Measurements from ENCODE around the gene NCAPD3.
A peak's percentile ranks its signal among the peaks of the same experiment; 100 is the strongest.

Gene NCAPD3

GRCh38 chr11:134228625-134229024, 4.9 kb upstream of the NCAPD3 start:
- DNase-seq (ENCODE audit: low read depth), result peak; percentile 58
- no peak for TF ChIP-seq CTCF (IDR thresholded peaks at IDR 0.05; ENCODE audit: control insufficient read depth, insufficient read depth, low read depth, low read length, missing control alignments)
- H3K4me3 ChIP-seq (ENCODE audit: control insufficient read depth, low read depth, low read length), result no peak overlapping the region

- TF ChIP-seq CTCF (IDR thresholded peaks at IDR 0.05; ENCODE audit: control insufficient read depth, insufficient read depth, low read depth, low read length, missing control alignments), result no peak
- H3K4me3 ChIP-seq (ENCODE audit: control insufficient read depth, low read depth, low read length), result no peak overlapping the region
- no peak for DNase-seq (ENCODE audit: low read depth)
These were observed 3.1 kb upstream of the NCAPD3 start for GRCh38 chr11:134226806-134227325.

GRCh38 chr11:134224710-134225664, 1.2 kb upstream of the NCAPD3 start:
- peak overlapping the region; percentile 79 for H3K4me3 ChIP-seq (ENCODE audit: control insufficient read depth, low read depth, low read length)
- TF ChIP-seq CTCF (IDR thresholded peaks at IDR 0.05; ENCODE audit: control insufficient read depth, insufficient read depth, low read depth, low read length, missing control alignments), result no peak
- no peak for DNase-seq (ENCODE audit: low read depth)

- DNase-seq (ENCODE audit: low read depth), result no peak
- peak overlapping the region; percentile 42 for H3K4me3 ChIP-seq (ENCODE audit: control insufficient read depth, low read depth, low read length)
- TF ChIP-seq CTCF (IDR thresholded peaks at IDR 0.05; ENCODE audit: control insufficient read depth, insufficient read depth, low read depth, low read length, missing control alignments), result no peak
These were observed 646 bp downstream of the NCAPD3 start for GRCh38 chr11:134223121-134223520.

GRCh38 chr11:134216816-134217215, 7.0 kb downstream of the NCAPD3 start:
- no peak overlapping the region for H3K4me3 ChIP-seq (ENCODE audit: control insufficient read depth, low read depth, low read length)
- TF ChIP-seq CTCF (IDR thresholded peaks at IDR 0.05; ENCODE audit: control insufficient read depth, insufficient read depth, low read depth, low read length, missing control alignments), result no peak
- DNase-seq (ENCODE audit: low read depth), result no peak

- no peak for TF ChIP-seq CTCF (IDR thresholded peaks at IDR 0.05; ENCODE audit: control insufficient read depth, insufficient read depth, low read depth, low read length, missing control alignments)
- DNase-seq (ENCODE audit: low read depth), result no peak
- no peak overlapping the region for H3K4me3 ChIP-seq (ENCODE audit: control insufficient read depth, low read depth, low read length)
These were observed 7.9 kb downstream of the NCAPD3 start for GRCh38 chr11:134215836-134216235.
